ENCODE data around the gene OTULIN.

The OTULIN gene

DNA sequence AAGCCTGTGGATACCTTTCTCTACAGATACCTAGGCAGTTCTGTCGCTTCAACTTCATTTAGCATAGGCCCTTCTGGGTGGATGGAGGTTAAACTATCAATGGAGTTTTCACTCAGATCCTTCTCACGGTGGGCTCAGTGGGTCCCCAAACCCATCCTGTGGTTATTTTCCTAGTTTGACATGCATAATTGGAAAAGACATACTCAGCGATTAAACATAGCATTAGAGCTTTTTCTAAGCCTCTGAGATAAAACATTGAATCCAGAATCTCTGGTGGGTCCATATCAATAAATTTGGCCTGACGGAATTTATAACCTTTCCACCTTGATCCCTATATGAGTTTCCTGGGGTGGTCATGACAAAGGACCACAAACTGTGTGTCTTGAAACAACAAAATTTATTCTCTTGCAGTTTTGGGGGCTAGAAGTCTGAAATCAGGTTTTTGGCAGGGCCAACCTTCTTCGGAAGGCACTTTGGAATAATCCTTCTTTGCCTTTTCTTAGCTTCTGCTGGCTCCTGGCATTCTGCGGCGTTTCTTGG lies 1.7 kb upstream of the OTULIN start:
- TF ChIP-seq, protein P1, sequence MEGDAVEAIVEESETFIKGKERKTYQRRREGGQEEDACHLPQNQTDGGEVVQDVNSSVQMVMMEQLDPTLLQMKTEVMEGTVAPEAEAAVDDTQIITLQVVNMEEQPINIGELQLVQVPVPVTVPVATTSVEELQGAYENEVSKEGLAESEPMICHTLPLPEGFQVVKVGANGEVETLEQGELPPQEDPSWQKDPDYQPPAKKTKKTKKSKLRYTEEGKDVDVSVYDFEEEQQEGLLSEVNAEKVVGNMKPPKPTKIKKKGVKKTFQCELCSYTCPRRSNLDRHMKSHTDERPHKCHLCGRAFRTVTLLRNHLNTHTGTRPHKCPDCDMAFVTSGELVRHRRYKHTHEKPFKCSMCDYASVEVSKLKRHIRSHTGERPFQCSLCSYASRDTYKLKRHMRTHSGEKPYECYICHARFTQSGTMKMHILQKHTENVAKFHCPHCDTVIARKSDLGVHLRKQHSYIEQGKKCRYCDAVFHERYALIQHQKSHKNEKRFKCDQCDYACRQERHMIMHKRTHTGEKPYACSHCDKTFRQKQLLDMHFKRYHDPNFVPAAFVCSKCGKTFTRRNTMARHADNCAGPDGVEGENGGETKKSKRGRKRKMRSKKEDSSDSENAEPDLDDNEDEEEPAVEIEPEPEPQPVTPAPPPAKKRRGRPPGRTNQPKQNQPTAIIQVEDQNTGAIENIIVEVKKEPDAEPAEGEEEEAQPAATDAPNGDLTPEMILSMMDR (IDR thresholded peaks at IDR 0.05; ENCODE audit: low read depth, low read length), result no peak
- no peak overlapping the region for H3K4me3 ChIP-seq (ENCODE audit: low read depth, low read length)

GRCh38 chr5:14663734-14664269 lies 716 bp upstream of the OTULIN start:
- peak overlapping the region; percentile 76 for H3K4me3 ChIP-seq (ENCODE audit: low read depth, low read length)
- TF ChIP-seq, protein P1 (IDR thresholded peaks at IDR 0.05; ENCODE audit: low read depth, low read length), result no peak

DNA sequence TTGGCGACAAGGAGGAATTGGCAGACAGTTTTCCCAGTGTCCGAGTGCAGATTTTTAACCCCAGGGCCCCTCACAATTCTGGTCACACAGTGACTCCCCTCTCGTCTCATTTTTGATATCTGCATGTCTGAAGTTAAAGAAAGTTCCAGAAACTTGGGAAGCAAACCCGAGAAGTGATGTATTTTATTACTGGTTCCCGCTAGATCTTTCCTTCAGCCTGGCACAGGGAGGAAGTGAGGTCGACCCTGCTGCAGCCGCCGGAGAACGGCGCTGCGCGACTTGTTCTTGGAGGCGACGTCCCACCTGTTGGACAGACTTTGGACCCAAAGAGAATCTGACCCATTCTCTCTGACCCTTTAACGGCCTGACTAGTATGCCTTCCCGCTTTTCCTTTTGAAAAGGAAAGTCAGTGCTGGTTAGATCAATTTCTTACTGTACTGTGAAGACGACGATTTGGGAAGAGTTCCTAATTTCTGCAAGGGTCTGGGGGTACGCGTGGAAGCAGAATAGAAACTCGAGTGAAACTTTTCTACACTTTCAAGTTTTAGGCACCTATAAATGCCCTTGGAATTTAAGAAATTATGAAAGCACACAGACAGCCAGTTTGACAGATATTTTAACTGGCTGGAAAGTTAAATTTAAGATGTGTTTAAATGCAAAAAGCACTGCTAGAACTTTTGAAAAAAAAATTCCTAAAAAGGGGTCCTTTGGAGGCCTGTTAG lies 744 bp downstream of the OTULIN start:
- TF ChIP-seq, protein P1 (IDR thresholded peaks at IDR 0.05; ENCODE audit: low read depth, low read length), result no peak
- H3K4me3 ChIP-seq (ENCODE audit: low read depth, low read length), result peak overlapping the region; percentile 76

DNA sequence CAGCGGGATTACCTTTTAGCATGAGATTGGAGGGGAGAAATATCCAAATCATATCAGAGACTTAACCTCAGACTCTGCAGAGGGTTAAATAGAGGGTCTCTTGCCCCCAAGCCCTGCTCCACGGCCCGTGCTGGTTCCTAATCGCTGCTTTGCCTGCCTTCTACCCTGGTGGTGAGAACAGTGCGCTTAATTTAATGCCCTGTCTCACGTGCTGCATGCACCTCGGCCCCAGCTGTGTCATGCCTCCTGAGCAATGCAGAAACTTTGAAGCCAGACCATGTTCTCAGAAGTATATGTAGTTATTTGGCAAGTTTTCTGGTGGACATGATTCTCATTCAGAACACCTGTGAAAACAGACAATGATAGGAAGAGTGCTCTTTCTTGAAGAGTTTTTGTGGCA lies 1.4 kb downstream of the OTULIN start:
- peak overlapping the region; percentile 76 for H3K4me3 ChIP-seq (ENCODE audit: low read depth, low read length)
- TF ChIP-seq, protein P1 (IDR thresholded peaks at IDR 0.05; ENCODE audit: low read depth, low read length), result no peak

- H3K4me3 ChIP-seq (ENCODE audit: low read depth, low read length), result peak overlapping the region; percentile 76
- TF ChIP-seq, protein P1 (IDR thresholded peaks at IDR 0.05; ENCODE audit: low read depth, low read length), result no peak
These were observed 1.8 kb downstream of the OTULIN start for GRCh38 chr5:14666357-14666756.

DNA sequence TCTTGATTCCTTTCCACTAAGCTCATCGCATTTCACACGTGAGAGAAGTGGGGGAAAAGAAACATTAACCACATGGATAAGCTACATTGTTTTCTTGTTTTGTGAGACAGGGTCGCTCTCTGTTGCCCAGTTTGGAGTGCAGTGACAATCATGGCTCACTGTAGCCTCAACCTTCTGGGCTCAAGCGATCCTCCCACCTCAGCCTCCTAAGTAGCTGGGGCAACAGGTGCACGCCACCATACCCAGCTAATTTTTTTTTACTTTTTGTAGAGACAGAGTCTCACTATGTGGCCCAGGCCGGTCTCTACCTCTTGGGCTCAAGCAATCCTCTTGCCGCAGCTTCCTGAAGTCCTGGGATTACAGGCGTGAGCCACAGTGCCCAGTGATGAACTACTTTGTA lies 2.8 kb downstream of the OTULIN start:
- TF ChIP-seq, protein P1 (IDR thresholded peaks at IDR 0.05; ENCODE audit: low read depth, low read length), result no peak
- no peak overlapping the region for H3K4me3 ChIP-seq (ENCODE audit: low read depth, low read length)

GRCh38 chr5:14667770-14668169 lies 3.3 kb downstream of the OTULIN start:
- TF ChIP-seq, protein P1 (IDR thresholded peaks at IDR 0.05; ENCODE audit: low read depth, low read length), result no peak
- no peak overlapping the region for H3K4me3 ChIP-seq (ENCODE audit: low read depth, low read length)
